GM21447 (cell line): ENCODE measurements around the gene SLC3A2.

Source experiments
- ATAC-seq: cut with Tn5 transposase; IDR thresholded peaks from one replicate; pipeline ENCODE4 v1.9.1; 2021; ENCODE audit not compliant: unreplicated experiment

Gene SLC3A2

GRCh38 chr11:62909107-62909894 is 28.6 kb downstream of the SLC3A2 start:
- no peak for ATAC-seq

- ATAC-seq, result no peak
Measured at GRCh38 chr11:62910141-62910882, 29.6 kb downstream of the SLC3A2 start.

- no peak for ATAC-seq
Measured at GRCh38 chr11:62911137-62912130, 30.7 kb downstream of the SLC3A2 start.

DNA sequence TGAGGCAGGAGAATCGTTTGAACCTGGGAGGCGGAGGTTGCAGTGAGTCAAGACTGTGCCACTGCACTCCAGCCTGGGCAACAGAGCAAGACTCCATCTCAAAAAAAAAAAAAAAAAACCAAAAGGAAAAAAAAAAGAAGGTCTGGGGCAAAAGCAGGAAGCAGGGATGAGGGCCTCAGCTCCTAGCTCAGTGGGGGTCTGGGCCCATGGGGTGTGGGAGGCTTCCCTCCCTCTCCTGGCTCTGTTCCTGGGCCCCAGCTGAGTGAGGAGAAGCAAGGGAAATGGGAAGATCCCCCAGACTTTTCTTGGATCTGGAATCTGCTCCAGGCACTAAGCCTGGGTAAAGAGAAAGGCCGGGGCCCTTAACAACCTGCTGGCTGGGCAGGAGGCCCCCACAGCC is 31.6 kb downstream of the SLC3A2 start:
- no peak for ATAC-seq

DNA sequence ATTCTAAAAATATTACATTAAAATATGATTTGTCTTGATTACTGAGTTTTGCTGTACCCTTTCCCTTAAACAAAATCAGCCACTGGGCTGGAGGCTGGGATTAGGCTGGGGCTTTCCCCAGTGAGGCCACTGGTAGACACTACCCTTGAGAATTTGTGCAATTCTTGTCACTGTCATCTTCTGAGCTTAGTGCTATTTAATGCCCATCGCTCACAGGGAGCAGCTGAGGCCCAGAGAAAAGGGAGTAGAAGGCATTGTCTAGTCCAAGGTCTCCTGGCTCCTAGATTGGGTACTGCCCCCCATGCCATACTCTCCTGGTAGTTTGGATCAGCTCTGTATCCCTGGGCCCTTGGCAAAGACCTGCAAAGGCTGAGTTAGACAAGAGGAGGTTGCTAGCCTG is 33.7 kb downstream of the SLC3A2 start:
- ATAC-seq, result no peak

DNA sequence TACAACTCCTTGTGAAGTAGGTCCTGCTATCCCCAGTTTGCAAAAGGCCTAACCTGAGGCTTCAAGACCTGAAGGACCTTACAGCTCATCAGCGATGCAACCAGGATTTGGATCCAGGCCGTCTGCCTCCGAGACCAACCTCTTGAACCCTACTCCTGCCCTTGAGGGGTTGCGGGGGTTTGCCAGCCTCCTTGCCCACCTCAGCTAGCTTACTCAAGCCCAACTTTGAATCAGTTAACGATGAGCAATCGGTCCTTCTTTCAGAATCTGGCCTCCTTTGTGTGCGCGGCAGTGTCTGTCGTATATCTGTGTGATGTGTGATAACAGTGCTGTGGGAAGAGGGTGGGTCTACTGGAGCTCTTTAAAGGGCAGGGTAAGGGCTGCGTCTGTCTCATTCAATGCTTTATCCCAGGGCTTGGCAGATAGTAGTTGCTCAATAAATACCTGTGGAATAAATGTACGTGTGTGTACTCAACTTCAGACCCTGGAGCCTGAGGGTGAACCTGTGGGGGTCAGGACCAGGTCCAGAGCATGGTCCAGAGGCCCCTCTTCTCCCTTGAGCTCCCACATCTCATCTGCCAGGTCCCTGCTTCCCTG is 37.3 kb downstream of the SLC3A2 start:
- no peak for ATAC-seq

DNA sequence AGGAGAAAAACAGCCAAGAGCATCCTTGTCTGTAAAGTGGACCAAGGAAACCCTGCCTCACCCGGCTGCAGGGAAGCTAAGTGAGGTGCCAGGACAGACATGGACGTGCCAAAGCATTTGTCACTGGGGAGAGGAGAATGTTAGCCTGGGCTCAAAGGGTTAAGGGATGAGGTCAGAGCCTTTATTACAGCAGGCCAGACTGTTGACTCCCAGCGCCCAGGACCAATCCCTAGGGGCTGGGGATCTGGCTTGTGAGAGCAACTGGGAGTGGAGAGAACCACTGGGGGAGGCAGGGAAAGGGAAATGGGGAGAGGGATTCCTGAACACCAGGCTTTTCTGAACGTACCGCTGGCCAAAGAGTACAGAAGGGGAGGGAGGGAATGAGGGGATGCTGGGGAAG is 37.8 kb downstream of the SLC3A2 start:
- ATAC-seq, result no peak

DNA sequence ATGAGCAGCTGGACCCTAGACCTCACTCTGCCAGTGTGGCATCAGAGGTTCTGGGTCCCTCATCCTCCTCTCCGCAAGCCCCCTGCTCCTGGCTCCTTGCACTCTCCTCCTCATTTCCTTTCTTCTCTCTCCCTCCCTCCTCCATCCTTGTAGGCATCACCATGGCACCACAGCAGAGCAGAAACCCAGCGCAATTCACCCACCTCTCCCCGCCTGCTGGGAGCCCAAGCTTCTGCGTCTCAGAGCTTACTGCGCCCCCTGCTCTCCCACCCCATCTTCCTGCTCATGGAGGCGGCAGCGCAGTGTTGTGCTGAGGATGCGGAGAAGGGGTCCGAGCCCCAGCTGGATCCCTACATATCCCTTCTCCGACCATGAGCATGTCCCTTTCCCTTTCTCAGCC is 38.8 kb downstream of the SLC3A2 start:
- ATAC-seq, result no peak

GRCh38 chr11:62919898-62920640 is 39.4 kb downstream of the SLC3A2 start:
- no peak for ATAC-seq

GRCh38 chr11:62921201-62921572 is 40.5 kb downstream of the SLC3A2 start, which contains the start of gene CHRM1:
CHRM1 (minus strand) TSS chr11:62921363; CDS start chr11:62911100, 10,263 bp downstream.
- no peak for ATAC-seq

- ATAC-seq, result no peak
Measured at GRCh38 chr11:62921573-62922188, 41.0 kb downstream of the SLC3A2 start.

GRCh38 chr11:62922189-62922589 is 41.5 kb downstream of the SLC3A2 start:
- ATAC-seq, result no peak

GRCh38 chr11:62922653-62923431 is 42.1 kb downstream of the SLC3A2 start:
- ATAC-seq, result no peak

GRCh38 chr11:62923601-62924411 is 43.1 kb downstream of the SLC3A2 start:
- no peak for ATAC-seq

GRCh38 chr11:62925308-62925707 is 44.6 kb downstream of the SLC3A2 start:
- ATAC-seq, result no peak

- ATAC-seq, result no peak
Measured at GRCh38 chr11:62925745-62926679, 45.3 kb downstream of the SLC3A2 start.
